ENCODE results near the gene TMEM31.

DNA sequence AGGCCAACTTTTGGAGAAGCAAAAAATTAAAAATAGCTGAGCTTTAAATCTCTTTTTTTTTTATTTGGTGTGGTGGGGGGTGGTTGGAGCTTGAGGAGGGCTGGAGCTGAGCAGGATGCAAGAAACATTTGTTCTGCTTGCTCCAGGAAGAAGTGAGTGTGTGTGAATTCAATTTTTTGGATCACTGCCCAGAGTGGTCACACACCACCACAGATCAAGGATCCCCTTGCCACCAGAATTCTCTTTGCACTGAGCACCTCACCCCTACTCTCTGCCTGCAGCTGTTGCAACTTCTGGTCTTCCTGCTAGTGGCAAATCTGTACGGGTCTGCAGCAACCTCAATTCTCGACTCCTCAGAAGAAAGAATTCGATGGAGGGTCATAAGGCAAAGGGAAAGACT lies 46.0 kb downstream of the TMEM31 start:
- TF ChIP-seq GATA2 (IDR thresholded peaks at IDR 0.05; ENCODE audit: low read depth, low read length) (no peak), GATA3 (IDR thresholded peaks at IDR 0.05; ENCODE audit: low read depth, low read length) (no peak)
